OCI-LY3 (cell line): ENCODE data around the gene VTI1A.

Experiments used
- CTCF ChIP-seq: fragments of 200-600, 300-600 bp; sonication (generic); IDR thresholded peaks from 2 replicates; pipeline ENCODE4 v1.5.1; 2014; ENCODE audit warnings: antibody characterized with exemption, low read length, low read depth
- EZH2phosphoT487 ChIP-seq: fragments of 200-600 bp; shearing (Covaris generic); IDR thresholded peaks from 2 replicates; pipeline ENCODE4 v1.6.1; 2018; ENCODE audit warnings: antibody characterized with exemption, mixed run types, low read depth

GRCh38 chr10:112519133-112519761 lies 72.2 kb downstream of the VTI1A start:
- TF ChIP-seq EZH2phosphoT487 (no peak), CTCF (no peak)
